ENCODE measurements around the gene DCAF12. TPM values are rescaled to one million over a fixed set of nuclear protein-coding genes. Genes with fewer than 3 reads are reported as not detected.

DCAF12 gene
- total and polyA plus RNA-seq, 8 donors: 30.4 to 70.9 (median 65.0) TPM

GRCh38 chr9:34087370-34087769, 39.1 kb downstream of the DCAF12 start:
- no peaks in the 10 kb centered on the region for H3K9me3 ChIP-seq
- H3K27me3 ChIP-seq: no peaks in the 10 kb centered on the region
- no peak for ATAC-seq
- H3K4me3 ChIP-seq: no peak overlapping the region
- H3K36me3 ChIP-seq: peaks cover 0 to 79% of the 10 kb centered on the region in 2 donors
- intact Hi-C loops (cut with DNase I): no loop called here
- peaks cover 0 to 4% of the 10 kb centered on the region in 2 donors for H3K4me1 ChIP-seq
- no peak overlapping the region for H3K27ac ChIP-seq
- no peak for DNase-seq
- TF ChIP-seq CTCF (IDR thresholded peaks at IDR 0.05): no peak

GRCh38 chr9:34086864-34087263, 39.6 kb downstream of the DCAF12 start:
- Histone ChIP-seq H3K9me3 (no peaks in the 10 kb centered on the region), H3K4me3 (no peak overlapping the region), H3K4me1 (peaks cover 0 to 4% of the 10 kb centered on the region in 2 donors), H3K36me3 (peaks cover 0 to 74% of the 10 kb centered on the region in 2 donors), H3K27ac (no peak overlapping the region), H3K27me3 (no peaks in the 10 kb centered on the region)
- no peak for ATAC-seq
- no peak for DNase-seq
- TF ChIP-seq CTCF (IDR thresholded peaks at IDR 0.05): no peak
- intact Hi-C loops (cut with DNase I): no loop called here

GRCh38 chr9:34085581-34086500, 40.7 kb downstream of the DCAF12 start:
- Histone ChIP-seq H3K4me3 (no peak overlapping the region), H3K4me1 (peaks cover 0 to 4% of the 10 kb centered on the region in 2 donors), H3K27me3 (no peaks in the 10 kb centered on the region), H3K27ac (no peak overlapping the region), H3K9me3 (no peaks in the 10 kb centered on the region), H3K36me3 (peaks cover 0 to 64% of the 10 kb centered on the region in 2 donors)
- ATAC-seq: peak; percentile 19
- no peak for TF ChIP-seq CTCF (IDR thresholded peaks at IDR 0.05)
- intact Hi-C loops (cut with DNase I): no loop called here
- DNase-seq: no peak

GRCh38 chr9:34084562-34084961, 41.9 kb downstream of the DCAF12 start:
- ATAC-seq (no peak), DNase-seq (no peak)
- intact Hi-C loops (cut with DNase I): no loop called here
- Histone ChIP-seq H3K27ac (no peak overlapping the region), H3K27me3 (no peaks in the 10 kb centered on the region), H3K36me3 (peaks cover 0 to 51% of the 10 kb centered on the region in 2 donors), H3K4me3 (no peak overlapping the region), H3K9me3 (no peaks in the 10 kb centered on the region), H3K4me1 (peaks cover 0 to 4% of the 10 kb centered on the region in 2 donors)
- no peak for TF ChIP-seq CTCF (IDR thresholded peaks at IDR 0.05)

GRCh38 chr9:34079181-34079580, 47.3 kb downstream of the DCAF12 start:
- Histone ChIP-seq H3K9me3 (no peaks in the 10 kb centered on the region), H3K4me3 (no peak overlapping the region), H3K36me3 (no peaks in the 10 kb centered on the region), H3K27ac (no peak overlapping the region), H3K4me1 (no peaks in the 10 kb centered on the region), H3K27me3 (no peaks in the 10 kb centered on the region)
- DNase-seq (no peak), ATAC-seq (no peak)
- no peak for TF ChIP-seq CTCF (IDR thresholded peaks at IDR 0.05)
- intact Hi-C loops (cut with DNase I): loop anchor here in 1 of 2 donors (10.0 kb wide), 1 partner anchor 154 kb away; no protein-coding TSS in a partner anchor
